ENCODE results near the gene MFSD12. TPM values are rescaled to one million over a fixed set of nuclear protein-coding genes. Genes with fewer than 3 reads are reported as not detected.

Gene MFSD12
- total and polyA plus RNA-seq, 2 donors (not counting 3 experiments of a cell fraction or from before 2014, with no cell fraction given) = 51.7 to 78.9 TPM

DNA sequence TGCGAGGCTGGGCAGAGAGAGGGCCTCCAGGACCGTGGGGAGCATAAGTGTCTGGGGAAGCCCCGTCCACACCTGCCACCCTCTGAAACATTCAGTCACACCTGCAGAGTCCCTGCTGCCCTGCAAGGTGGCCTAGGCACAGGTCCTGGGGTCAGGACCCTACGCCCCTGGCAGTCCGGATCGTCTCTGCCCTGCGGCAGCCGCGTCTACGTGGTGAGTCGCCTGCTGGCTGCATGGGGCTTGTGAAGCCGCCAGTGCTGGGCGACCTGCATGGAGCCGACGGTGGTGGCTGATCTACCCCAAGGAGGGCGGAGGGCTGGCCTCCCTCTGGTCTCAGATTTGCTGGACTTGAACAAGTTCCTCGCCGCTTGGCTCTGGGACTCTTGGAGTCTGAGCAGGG is 38.3 kb downstream of the MFSD12 start:
- Histone ChIP-seq H3K27me3 (ENCODE audit: control insufficient read depth in 2 of 2, insufficient read depth in 2 of 2, low read length in 2 of 2) (no peaks in the 10 kb centered on the region), H3K9me1 (replicated peaks; ENCODE audit: control insufficient read depth, extremely low read depth, insufficient read depth, low read length) (no peaks in the 10 kb centered on the region), H3K36me3 (ENCODE audit: control insufficient read depth in 2 of 2, extremely low read depth in 1 of 2, insufficient read depth in 2 of 2, low read length in 2 of 2) (peaks cover 0 to 31% of the 10 kb centered on the region in 2 experiments), H3K9me3 (replicated peaks; ENCODE audit: control insufficient read depth, insufficient read depth, low read length) (no peaks in the 10 kb centered on the region), H4K20me1 (replicated peaks; ENCODE audit: control insufficient read depth, extremely low read depth, insufficient read depth, low read length) (no peaks in the 10 kb centered on the region), H3K27ac (ENCODE audit: insufficient read depth, low read depth, low read length) (no peak overlapping the region), H3K4me1 (ENCODE audit: control insufficient read depth, extremely low read depth, insufficient read depth, low read length) (no peaks in the 10 kb centered on the region), H2AFZ (ENCODE audit: low read depth, low read length) (no peak overlapping the region), H3K79me2 (ENCODE audit: control insufficient read depth, insufficient read depth, low read length) (peaks cover 71% of the 10 kb centered on the region), H3K4me3 (replicated peaks in 1 of 3; ENCODE audit: insufficient read depth in 1 of 3, low read depth in 1 of 3, low read length in 3 of 3) (no peak overlapping the region), H3K4me2 (ENCODE audit: insufficient read depth, low read length) (no peak overlapping the region), H3K9ac (replicated peaks; ENCODE audit: extremely low read depth, insufficient read depth, low read length) (no peak overlapping the region)
- no peak for DNase-seq (ENCODE audit: low read depth, low spot score)
- BruUV-seq (replicated peaks) = no TSS peak
- ChIA-PET CTCF (no interaction called here), POLR2A (no interaction called here)
- FAIRE-seq = no peak
- no peak for TF ChIP-seq GATA2 (IDR thresholded peaks at IDR 0.05; ENCODE audit: insufficient read depth, insufficient read length, low read depth, low read length)
- TF ChIP-seq EZH2 (IDR thresholded peaks at IDR 0.05; ENCODE audit: borderline replicate concordance, low read depth, low read length, severe bottlenecking) = no peak
- TF ChIP-seq, protein P1, sequence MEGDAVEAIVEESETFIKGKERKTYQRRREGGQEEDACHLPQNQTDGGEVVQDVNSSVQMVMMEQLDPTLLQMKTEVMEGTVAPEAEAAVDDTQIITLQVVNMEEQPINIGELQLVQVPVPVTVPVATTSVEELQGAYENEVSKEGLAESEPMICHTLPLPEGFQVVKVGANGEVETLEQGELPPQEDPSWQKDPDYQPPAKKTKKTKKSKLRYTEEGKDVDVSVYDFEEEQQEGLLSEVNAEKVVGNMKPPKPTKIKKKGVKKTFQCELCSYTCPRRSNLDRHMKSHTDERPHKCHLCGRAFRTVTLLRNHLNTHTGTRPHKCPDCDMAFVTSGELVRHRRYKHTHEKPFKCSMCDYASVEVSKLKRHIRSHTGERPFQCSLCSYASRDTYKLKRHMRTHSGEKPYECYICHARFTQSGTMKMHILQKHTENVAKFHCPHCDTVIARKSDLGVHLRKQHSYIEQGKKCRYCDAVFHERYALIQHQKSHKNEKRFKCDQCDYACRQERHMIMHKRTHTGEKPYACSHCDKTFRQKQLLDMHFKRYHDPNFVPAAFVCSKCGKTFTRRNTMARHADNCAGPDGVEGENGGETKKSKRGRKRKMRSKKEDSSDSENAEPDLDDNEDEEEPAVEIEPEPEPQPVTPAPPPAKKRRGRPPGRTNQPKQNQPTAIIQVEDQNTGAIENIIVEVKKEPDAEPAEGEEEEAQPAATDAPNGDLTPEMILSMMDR (IDR thresholded peaks at IDR 0.05; ENCODE audit: extremely low read depth in 1 of 2, insufficient read depth in 1 of 2, low read depth in 1 of 2, low read length in 2 of 2) = no peak
- no peak for TF ChIP-seq JUN (IDR thresholded peaks at IDR 0.05; ENCODE audit: borderline replicate concordance, insufficient read depth, insufficient read length, low read depth)
- TF ChIP-seq POLR2A (IDR thresholded peaks at IDR 0.05; ENCODE audit: low read depth, low read length) = no peak
- intact Hi-C loops (cut with micrococcal nuclease) (no loop called here), dilution Hi-C loops (cut with MboI; ENCODE audit: extremely low pct_ligation_motif_present, low sequenced_read_pairs) (no loop called here)

- Histone ChIP-seq H3K27me3 (ENCODE audit: control insufficient read depth in 2 of 2, insufficient read depth in 2 of 2, low read length in 2 of 2) (no peaks in the 10 kb centered on the region), H2AFZ (ENCODE audit: low read depth, low read length) (no peak overlapping the region), H3K9ac (replicated peaks; ENCODE audit: extremely low read depth, insufficient read depth, low read length) (no peak overlapping the region), H3K27ac (ENCODE audit: insufficient read depth, low read depth, low read length) (no peak overlapping the region), H3K9me1 (replicated peaks; ENCODE audit: control insufficient read depth, extremely low read depth, insufficient read depth, low read length) (no peaks in the 10 kb centered on the region), H3K9me3 (replicated peaks; ENCODE audit: control insufficient read depth, insufficient read depth, low read length) (no peaks in the 10 kb centered on the region), H3K4me2 (ENCODE audit: insufficient read depth, low read length) (no peak overlapping the region), H3K4me1 (ENCODE audit: control insufficient read depth, extremely low read depth, insufficient read depth, low read length) (no peaks in the 10 kb centered on the region), H3K79me2 (ENCODE audit: control insufficient read depth, insufficient read depth, low read length) (peaks cover 76% of the 10 kb centered on the region), H3K4me3 (replicated peaks in 1 of 3; ENCODE audit: insufficient read depth in 1 of 3, low read depth in 1 of 3, low read length in 3 of 3) (no peak overlapping the region), H4K20me1 (replicated peaks; ENCODE audit: control insufficient read depth, extremely low read depth, insufficient read depth, low read length) (no peaks in the 10 kb centered on the region), H3K36me3 (ENCODE audit: control insufficient read depth in 2 of 2, extremely low read depth in 1 of 2, insufficient read depth in 2 of 2, low read length in 2 of 2) (peaks cover 0 to 27% of the 10 kb centered on the region in 2 experiments)
- dilution Hi-C loops (cut with MboI; ENCODE audit: extremely low pct_ligation_motif_present, low sequenced_read_pairs) (no loop called here), intact Hi-C loops (cut with micrococcal nuclease) (no loop called here)
- FAIRE-seq (no peak), DNase-seq (ENCODE audit: low read depth, low spot score) (no peak)
- ChIA-PET CTCF (no interaction called here), POLR2A (no interaction called here)
- TF ChIP-seq FOS (IDR thresholded peaks at IDR 0.05; ENCODE audit: borderline replicate concordance, insufficient read depth, low read length) (no peak), GATA2 (IDR thresholded peaks at IDR 0.05; ENCODE audit: insufficient read depth, insufficient read length, low read depth, low read length) (no peak)
- no TSS peak for BruUV-seq (replicated peaks)
These were observed 38.7 kb downstream of the MFSD12 start for GRCh38 chr19:3518659-3519058.

All from endothelial cell of umbilical vein (primary cell).